GM21723 (cell line): ENCODE results near the gene HTR2B.
"Not testable (repeated sequence)": the region's sequence is repeated elsewhere in the genome, so short reads cannot be mapped to it uniquely, and the experiment has no call there.

Experiments
- ATAC-seq: cut with Tn5 transposase; IDR thresholded peaks from one replicate; pipeline ENCODE4 v1.9.1; 2021; ENCODE audit warnings: mild to moderate bottlenecking, moderate library complexity; ENCODE audit not compliant: unreplicated experiment

HTR2B gene

DNA sequence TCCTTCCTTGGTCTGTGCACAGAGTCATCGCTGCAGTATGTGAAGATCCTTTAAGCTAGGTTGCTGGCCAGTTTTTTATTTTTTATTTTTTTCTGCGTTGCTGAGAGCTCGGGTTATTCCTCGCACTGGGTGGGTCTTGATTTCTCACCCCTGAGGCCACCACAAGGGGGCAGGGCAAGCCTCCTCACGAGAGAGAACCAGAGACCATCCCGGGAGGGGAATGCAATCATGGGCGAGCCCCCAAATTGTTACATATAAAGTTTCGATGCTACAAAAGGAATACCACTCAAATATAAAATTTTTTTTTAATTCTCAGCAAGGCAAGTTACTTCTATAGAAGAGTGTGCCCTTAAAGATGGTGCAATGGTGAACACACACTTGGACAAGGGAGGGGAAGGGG is 24.9 kb downstream of the HTR2B start:
- ATAC-seq, result no peak

DNA sequence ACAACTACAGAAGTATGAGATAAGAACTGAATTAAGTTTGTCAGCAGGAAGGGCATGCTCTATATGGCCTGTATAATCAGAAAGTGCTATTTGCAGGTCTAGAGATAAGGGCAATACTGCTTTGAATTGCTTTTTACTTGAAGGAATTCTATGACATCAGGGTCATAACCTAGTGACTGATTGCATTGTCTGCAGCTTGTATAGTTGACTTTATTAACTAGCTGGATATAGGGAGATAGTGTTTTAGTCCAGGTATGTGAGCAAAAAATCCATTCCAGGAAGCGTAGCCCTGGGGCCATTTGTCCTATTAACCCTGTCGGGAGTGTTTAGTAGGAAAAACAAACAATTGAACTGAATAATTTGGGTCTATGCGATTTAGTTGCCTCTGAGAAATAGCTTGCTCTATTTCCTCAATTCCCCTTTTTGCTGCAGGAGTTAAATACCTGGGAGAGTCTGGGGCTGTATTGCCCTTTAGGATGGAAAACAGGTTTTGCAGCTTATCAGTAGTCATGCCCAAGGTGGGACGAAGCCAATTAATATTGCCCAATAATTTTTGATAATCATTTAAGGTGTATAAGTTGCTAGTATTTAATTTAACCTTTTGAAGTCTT is 30.0 kb downstream of the HTR2B start:
- no peak for ATAC-seq

DNA sequence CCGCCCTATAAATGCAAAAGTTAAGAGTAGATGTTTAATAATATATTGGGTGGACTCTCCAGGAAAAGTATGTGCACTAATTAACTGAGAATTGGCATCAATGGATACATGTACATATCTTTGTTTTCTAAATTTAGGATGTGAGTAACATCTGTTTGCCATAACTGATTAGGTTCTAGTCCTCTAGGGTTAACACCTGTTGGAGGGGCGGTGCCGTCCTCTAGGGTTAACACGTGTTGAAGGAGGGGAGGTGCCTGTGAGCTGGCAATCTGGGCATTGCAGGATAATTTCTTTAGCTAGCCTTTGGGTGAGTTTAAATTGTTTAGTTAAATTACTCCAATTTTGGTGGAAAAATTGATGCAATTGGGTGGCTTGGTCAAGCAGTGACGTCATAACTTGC is 30.9 kb downstream of the HTR2B start:
- no peak for ATAC-seq

DNA sequence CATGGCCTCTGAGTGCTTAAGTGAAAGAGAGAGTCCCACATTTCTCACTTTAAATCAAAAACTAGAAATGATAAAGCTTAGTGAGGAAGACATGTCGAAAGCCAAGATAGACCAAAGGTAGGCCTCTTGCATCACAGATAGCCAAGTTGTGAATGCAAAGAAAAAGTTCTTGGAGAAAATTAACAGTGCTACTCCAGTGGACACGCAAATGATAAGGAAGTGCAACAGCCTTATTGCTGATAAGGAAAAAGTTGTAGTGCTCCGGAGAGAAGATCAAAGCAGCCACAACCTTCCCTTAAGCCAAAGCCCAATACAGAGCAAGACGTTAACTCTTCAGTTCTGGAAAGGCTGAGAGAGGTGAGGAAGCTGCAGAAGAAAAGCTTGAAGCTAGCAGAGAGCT is 36.1 kb downstream of the HTR2B start:
- ATAC-seq, result no peak

DNA sequence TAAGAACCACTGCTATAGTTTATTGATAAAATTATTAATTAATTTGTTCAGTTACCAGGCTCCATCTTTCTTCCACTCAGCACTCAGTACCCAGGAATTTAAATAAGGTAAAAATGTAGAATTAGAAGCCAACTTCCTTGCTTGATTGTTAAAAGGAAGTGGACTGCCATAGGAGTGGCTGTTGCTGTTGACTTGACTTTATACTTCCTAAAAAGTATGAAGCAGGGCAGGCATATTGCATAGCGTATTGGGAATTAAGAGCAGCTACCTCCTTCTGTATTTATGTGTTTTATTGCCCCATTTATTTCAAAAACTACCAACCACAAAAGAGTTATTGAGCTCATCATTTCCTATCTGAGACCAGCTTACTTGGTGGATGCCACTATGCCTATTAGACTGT is 40.3 kb downstream of the HTR2B start:
- ATAC-seq, result no peak

DNA sequence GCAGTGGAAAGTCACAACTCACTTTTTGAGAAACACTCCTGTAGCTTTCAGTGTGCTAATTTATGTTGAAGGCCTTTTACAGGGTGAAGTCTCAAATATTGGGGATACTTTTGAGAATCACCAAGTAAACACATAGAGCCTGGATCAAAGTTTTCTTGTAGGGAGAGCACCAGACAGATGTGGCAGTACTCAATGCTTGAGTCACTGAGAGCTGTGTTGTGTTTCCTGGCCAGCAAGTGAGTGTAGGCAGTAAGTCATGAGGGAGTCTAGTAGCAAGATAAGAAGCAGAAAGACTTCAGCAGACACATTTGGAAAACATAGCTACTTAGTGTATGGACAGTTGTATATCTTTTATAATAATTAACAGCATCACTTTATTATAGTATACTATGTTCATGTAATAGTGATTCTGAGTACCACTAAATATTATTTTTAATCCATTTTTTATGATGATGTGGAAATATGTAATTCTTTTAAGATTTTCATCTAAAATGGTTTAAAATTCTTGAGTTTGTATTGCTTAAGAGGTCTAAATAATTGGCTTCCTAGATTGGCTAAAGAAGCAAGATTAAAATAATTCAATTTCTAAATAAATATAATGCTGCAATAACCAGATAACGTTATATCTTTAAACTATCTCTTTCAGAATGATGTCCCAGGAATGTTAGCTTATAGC is 55.3 kb downstream of the HTR2B start:
- no peak for ATAC-seq

DNA sequence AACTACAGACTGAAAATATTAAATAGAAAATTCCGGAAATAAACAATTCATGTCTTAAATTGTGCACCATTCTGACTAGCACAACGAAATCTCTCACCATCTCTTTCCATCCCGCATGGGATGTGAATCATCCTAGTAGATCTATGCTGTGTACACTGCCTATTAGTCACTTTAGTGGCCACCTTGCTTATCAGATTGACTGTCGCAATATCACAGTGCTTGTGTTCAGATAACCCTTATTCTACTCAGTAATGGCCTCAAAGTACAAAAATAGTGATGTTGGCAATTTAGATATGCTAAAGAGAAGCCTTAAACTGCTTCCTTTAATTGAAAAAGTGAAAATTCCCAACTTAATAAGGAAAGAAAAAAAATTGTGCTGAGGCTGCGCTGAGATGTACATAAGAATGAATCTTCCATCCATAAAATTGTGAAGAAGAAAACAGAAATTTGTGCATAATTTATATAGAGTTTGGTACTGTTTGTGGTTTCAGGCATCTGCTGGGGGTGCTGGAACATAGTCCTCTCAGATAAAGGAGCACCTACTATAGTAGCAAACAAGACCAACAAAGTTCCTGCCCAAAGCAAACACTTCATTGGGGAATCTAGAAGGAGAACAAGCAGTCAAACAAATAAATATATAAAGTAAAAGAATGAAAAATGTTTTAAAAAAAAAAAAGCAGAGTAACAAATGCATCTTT is 56.2 kb downstream of the HTR2B start:
- no peak for ATAC-seq

DNA sequence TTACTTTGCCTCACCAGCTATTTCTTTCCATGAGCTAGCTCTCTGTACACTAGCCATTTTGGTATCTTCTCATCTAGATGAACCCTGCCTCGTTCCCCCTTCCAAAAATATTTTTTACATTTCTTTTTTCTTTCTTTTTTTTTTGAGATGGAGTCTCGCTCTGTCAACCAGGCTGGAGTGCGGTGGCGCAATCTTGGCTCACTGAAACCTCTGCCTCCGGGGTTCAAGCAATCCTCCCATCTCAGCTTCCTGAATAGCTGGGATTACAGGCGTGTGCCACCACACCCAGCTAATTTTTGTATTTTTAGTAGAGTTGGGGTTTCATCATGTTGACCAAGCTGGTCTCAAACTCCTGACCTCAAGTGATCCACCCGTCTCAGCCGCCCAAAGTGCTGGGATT is 57.3 kb downstream of the HTR2B start:
- ATAC-seq, result not testable (repeated sequence)

DNA sequence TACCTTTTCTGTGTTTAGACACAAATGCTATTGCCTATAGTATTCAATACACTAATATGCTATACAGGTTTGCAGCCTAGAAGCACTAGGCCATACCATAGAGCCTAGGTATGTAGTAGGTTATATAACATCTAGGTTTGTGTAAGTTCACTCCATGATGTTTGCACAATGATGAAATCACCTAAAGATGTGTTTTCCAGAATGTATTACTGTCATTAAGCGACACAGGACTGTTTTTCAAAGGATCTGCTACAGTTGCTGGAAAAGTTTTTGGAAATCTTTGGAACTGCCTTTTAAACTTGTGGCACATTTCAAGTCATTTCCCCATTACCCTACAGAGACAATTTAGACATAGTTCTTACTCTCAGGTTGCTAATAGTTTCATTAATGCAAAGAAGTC is 58.9 kb downstream of the HTR2B start:
- ATAC-seq, result no peak

DNA sequence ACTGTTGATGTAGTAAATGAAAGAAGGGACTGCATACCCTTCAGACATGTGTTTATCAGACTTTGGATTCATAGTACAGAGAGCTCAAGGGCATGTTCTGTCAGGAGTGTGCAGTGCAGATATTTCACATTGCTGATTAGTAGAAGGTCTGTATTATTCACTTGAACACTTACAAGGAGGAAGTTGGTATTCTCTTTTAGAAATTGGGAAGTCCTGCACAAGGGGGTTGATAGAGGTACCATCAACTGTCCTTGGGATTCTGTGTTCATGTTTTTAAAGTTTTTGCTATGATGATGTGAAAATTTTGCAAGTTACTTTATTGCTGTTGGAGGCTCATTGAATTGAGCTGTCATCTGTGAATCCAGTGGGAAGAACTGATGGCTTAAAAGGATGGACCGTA is 61.5 kb downstream of the HTR2B start:
- ATAC-seq, result no peak

DNA sequence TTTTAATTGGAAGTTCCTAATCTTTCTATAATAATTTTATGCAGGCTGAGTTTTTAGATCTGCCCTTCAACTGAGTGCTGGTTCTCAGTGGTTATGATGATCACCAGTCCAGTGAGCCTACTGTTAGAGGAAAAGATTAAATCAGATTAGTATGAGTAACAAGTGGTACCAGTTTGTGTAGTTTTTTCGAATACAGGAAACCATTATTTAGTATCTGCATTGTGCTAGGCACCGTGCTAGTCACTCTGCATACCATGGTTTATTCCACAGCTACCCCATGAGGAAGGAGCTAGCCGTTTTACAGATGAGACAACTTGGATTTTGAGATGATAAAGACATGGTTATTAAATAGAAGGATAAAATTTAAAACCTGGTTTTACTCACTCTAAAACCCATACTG is 62.1 kb downstream of the HTR2B start:
- no peak for ATAC-seq

DNA sequence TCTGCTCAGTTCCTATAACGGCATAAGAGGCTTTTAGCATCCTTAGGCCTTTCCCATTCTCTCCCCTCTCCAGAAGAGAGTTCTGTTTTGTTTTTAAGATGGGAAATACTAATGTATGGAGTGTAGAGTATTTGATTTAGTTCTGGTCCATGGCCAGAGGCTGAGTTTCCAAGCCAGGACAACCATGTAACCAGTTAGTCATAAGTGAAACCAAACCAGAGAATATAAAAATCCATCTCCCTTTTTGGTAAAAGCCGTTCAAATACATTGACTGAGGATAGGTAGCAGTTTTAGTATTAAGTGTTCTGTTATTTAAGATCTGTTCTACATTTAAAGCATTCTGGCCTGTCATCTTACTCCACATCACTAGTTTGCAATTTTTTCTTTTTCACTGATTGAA is 65.1 kb downstream of the HTR2B start:
- no peak for ATAC-seq

DNA sequence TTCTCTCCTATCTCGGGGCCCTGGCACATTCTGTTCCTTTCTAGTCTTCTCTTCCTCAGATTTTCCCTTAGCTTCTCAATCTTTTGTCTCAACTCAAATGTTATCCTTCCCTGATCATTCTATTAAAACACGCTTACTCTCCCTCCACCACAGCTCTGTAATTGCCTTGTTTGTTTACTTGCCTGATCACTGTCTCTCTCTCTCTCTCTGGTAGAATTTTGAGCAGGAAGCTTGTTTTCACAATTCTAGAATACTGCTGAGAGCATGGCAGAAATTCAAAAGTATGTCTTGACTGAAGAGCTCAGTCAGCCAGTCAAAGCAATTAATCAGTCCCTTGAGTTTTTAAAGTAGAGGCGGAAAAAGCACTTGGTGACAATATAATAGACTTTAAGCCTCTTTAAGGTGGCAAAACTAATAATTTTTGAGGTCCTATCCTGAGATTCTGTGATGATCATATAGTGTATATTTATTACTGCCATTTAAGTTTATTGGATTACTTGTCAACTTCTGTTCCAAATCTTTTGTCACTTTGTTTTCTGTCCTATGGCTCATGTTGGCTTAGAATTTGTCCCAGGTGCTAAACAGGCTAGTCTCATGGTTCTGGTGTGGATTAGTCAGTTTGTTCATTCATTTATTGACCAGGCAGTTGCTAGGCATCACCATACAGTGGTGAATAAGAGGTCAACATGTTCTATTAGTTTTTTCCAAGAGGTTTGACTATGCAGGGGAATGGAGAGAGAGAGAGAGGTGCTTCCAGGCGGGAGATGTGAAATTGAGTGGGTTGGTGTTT is 65.9 kb downstream of the HTR2B start:
- ATAC-seq, result no peak
